Choroid plexus epithelial cell (primary cell): ENCODE results near the gene GSTT2.
"Not testable (repeated sequence)": the region's sequence is repeated elsewhere in the genome, so short reads cannot be mapped to it uniquely, and the experiment has no call there.

ENCODE experiments used
- DNase-seq: peaks from one replicate; pipeline ENCODE4 v3.0.0-alpha.2; 2010; ENCODE audit warnings: low read depth
- H3K4me3 ChIP-seq: 2 replicates; pipeline ENCODE4 v1.5.1; 2011; ENCODE audit warnings: low read depth, mild to moderate bottlenecking, control low read depth, low read length, moderate library complexity
- CTCF ChIP-seq: conservative IDR thresholded peaks from 2 replicates; pipeline ENCODE4 v1.5.1; 2011; ENCODE audit warnings: low read depth, mild to moderate bottlenecking, control low read depth, inconsistent platforms, low read length, moderate library complexity

The GSTT2 gene

GRCh38 chr22:23956301-23956900 lies 23.5 kb upstream of the GSTT2 start:
- H3K4me3 ChIP-seq: not testable (repeated sequence)
- peak; percentile 82 for TF ChIP-seq CTCF
- DNase-seq: peak; percentile 79

- H3K4me3 ChIP-seq: peak within 1 kb of the TSS; percentile 30
- not testable (repeated sequence) for DNase-seq
Measured at GRCh38 chr22:23961084-23961771, 18.7 kb upstream of the GSTT2 start, which contains the start of gene GSTT2B. Gene GSTT2B, minus strand, starts transcription at chr22:23961195. Its CDS starts 64 bp downstream, at chr22:23961131.

- not testable (repeated sequence) for H3K4me3 ChIP-seq, DNase-seq
Measured at GRCh38 chr22:23966094-23966493, 13.8 kb upstream of the GSTT2 start.

- not testable (repeated sequence) for DNase-seq, H3K4me3 ChIP-seq
Measured at GRCh38 chr22:23966568-23966967, 13.4 kb upstream of the GSTT2 start, which contains the start of gene DDTL. Gene DDTL, plus strand, starts transcription at chr22:23966888. Its CDS starts 27 bp downstream, at chr22:23966915.

GRCh38 chr22:23969071-23969470 lies 10.9 kb upstream of the GSTT2 start:
- TF ChIP-seq CTCF: no peak

GRCh38 chr22:23970201-23970641 lies 9.7 kb upstream of the GSTT2 start:
- H3K4me3 ChIP-seq: no peak overlapping the region
- no peak for TF ChIP-seq CTCF
- no peak for DNase-seq

More at GRCh38 chr22:23969071-23969470, 10.9 kb upstream of the GSTT2 start:
- no peak for DNase-seq
- H3K4me3 ChIP-seq: no peak overlapping the region

GRCh38 chr22:23970816-23971486 lies 9.0 kb upstream of the GSTT2 start:
- DNase-seq: no peak
- no peak overlapping the region for H3K4me3 ChIP-seq
- TF ChIP-seq CTCF: no peak

- not testable (repeated sequence) for DNase-seq
Measured at GRCh38 chr22:23971927-23972326, 8.0 kb upstream of the GSTT2 start.

GRCh38 chr22:23974345-23974744 lies 5.6 kb upstream of the GSTT2 start, which contains the start of gene DDT:
Gene DDT, minus strand, starts transcription at chr22:23974441. Its CDS starts 27 bp downstream, at chr22:23974414.
- H3K4me3 ChIP-seq, DNase-seq: not testable (repeated sequence)

More at GRCh38 chr22:23971927-23972326, 8.0 kb upstream of the GSTT2 start:
- H3K4me3 ChIP-seq: not testable (repeated sequence)

- DNase-seq, H3K4me3 ChIP-seq: not testable (repeated sequence)
Measured at GRCh38 chr22:23974836-23975352, 5.0 kb upstream of the GSTT2 start.

GRCh38 chr22:23977304-23977703 lies 2.6 kb upstream of the GSTT2 start:
- not testable (repeated sequence) for DNase-seq, H3K4me3 ChIP-seq

GRCh38 chr22:23980567-23980966 lies 633 bp downstream of the GSTT2 start:
- DNase-seq, H3K4me3 ChIP-seq: not testable (repeated sequence)
